GM21786 (cell line): Measurements from ENCODE around the gene WEE2.
"Not testable (repeated sequence)": the region's sequence is repeated elsewhere in the genome, so short reads cannot be mapped to it uniquely, and the experiment has no call there.

Source experiments
- ATAC-seq: cut with Tn5 transposase; IDR thresholded peaks from one replicate; pipeline ENCODE4 v1.9.1; 2021; ENCODE audit not compliant: unreplicated experiment

The WEE2 gene

DNA sequence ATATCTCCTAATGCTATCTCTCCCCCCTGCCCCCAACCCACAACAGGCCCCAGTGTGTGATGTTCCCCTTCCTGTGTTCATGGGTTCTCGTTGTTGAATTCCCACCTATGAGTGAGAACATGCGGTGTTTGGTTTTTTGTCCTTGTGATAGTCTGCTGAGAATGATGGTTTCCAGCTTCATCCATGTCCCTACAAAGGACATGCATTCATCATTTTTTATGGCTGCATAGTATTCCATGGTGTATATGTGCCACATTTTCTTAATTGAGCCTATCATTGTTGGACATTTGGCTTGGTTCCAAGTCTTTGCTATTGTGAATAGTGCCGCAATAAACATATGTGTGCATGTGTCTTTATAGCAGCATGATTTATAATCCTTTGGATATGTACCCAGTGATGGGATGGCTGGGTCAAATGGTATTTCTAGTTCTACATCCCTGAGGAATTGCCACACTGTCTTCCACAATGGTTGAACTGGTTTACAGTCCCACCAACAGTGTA lies 62.0 kb downstream of the WEE2 start:
- not testable (repeated sequence) for ATAC-seq

DNA sequence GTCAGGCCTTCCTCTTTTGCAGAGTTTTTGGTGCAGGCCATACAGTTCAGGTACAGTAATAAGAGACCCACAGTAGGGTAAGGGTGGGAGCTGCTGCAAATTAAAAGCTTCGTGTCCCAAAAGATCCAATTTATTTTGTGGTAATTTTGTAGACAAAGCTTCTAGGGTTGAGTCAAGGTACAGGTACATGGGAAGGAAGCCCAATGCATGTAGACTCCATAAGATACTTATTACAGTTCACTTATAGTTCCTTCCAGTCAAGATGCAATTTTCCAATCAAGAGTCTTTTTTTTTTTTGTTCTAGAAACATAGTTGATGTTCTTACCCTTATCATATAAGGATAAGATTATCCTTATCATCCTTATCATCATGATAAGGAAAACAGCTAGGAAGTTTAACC lies 68.2 kb downstream of the WEE2 start, which contains the start of gene TAS2R4:
Gene TAS2R4, plus strand, starts transcription at position 301 of the 400 bp plus-strand sequence. CDS start 1,815 bp downstream, outside the sequence.
- no peak for ATAC-seq
